ENCODE data around the gene EBNA1BP2.

DNA sequence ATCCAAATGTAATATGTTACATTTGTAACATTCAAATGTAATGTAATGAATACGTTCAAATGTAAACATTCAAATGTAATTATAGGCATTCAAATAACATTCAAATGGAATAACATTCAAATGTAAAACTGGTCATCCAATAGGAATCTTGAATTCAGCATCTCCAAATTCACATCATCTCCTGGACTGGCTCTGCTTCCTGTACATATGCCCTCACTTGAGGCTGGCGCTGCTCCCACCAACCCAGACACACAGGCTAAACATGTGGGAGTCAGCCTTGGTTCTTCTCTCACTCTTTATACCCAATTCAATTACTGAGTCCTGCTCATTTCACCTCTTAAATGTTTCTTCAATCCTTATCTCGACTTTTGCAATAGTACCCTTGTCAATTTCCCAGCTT lies 6.9 kb downstream of the EBNA1BP2 start:
- TF ChIP-seq POLR2AphosphoS5 (IDR thresholded peaks at IDR 0.05) (no peak), POLR2A (IDR thresholded peaks at IDR 0.05) (no peak), CTCF (IDR thresholded peaks at IDR 0.05) (no peak), EP300 (IDR thresholded peaks at IDR 0.05) (no peak)
